Measurements from ENCODE around the gene EFCAB14. TPM values are rescaled to one million over a fixed set of nuclear protein-coding genes. Genes with fewer than 3 reads are reported as not detected.

The EFCAB14 gene
- total and polyA plus RNA-seq, 4 donors: 20.8 to 132 (median 73.4) TPM

DNA sequence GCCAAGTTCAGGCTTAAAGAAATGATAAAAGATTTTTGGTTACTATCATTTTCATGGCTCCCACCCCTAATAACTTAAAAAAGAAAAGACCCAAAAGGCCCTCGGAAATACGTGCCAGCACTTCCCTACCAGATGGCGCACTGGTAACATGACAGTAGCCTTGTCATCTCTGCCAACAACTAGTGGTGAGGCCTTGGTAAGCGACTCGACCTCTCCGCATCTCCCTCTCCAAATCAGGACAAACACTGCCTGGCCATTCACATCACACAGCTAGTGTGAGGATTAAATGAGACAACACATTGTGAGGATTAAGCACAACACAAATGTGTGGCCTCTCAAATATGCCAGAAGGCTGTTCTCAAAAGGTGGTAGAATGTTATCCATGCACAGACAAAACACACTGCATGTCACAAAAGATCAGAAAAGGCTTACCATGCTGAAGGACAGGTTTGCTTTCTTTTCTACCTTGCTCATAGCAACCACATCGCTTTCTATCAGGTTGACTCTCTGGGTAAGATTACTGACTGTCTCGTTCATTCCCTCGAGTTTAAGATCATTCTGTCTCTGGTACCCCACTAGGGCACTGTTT, 30.9 kb downstream of the EFCAB14 start:
- Histone ChIP-seq H3K9me3 (ENCODE audit: control insufficient read depth in 4 of 4, insufficient read depth in 3 of 4, low read length in 3 of 4) (no peaks in the 10 kb centered on the region), H3K27me3 (ENCODE audit: control insufficient read depth in 3 of 3, insufficient read depth in 3 of 3, low read length in 2 of 3) (no peaks in the 10 kb centered on the region), H3K36me3 (ENCODE audit: control insufficient read depth in 4 of 4, insufficient read depth in 4 of 4, low read length in 4 of 4) (peaks cover 22 to 43% (median 33%) of the 10 kb centered on the region in 4 donors), H3K9ac (ENCODE audit: insufficient read depth in 1 of 2, low read length in 2 of 2) (no peak overlapping the region), H3K4me3 (no peak overlapping the region), H3K27ac (ENCODE audit: low read depth in 1 of 2, low read length in 1 of 2) (no peak overlapping the region), H3K4me1 (ENCODE audit: control insufficient read depth in 5 of 5, insufficient read depth in 5 of 5, low read length in 5 of 5) (peaks cover 1 to 19% (median 4%) of the 10 kb centered on the region in 5 donors)
- DNase-seq: no peak
- TF ChIP-seq, protein P1, sequence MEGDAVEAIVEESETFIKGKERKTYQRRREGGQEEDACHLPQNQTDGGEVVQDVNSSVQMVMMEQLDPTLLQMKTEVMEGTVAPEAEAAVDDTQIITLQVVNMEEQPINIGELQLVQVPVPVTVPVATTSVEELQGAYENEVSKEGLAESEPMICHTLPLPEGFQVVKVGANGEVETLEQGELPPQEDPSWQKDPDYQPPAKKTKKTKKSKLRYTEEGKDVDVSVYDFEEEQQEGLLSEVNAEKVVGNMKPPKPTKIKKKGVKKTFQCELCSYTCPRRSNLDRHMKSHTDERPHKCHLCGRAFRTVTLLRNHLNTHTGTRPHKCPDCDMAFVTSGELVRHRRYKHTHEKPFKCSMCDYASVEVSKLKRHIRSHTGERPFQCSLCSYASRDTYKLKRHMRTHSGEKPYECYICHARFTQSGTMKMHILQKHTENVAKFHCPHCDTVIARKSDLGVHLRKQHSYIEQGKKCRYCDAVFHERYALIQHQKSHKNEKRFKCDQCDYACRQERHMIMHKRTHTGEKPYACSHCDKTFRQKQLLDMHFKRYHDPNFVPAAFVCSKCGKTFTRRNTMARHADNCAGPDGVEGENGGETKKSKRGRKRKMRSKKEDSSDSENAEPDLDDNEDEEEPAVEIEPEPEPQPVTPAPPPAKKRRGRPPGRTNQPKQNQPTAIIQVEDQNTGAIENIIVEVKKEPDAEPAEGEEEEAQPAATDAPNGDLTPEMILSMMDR (IDR thresholded peaks at IDR 0.05; ENCODE audit: control extremely low read depth, extremely low read depth): no peak
- no peak for ATAC-seq (ENCODE audit: insufficient read depth, low FRiP score)
- WGBS, 2 donors: 65 to 76% methylated on average over 9 of the region's 9 CpGs

DNA sequence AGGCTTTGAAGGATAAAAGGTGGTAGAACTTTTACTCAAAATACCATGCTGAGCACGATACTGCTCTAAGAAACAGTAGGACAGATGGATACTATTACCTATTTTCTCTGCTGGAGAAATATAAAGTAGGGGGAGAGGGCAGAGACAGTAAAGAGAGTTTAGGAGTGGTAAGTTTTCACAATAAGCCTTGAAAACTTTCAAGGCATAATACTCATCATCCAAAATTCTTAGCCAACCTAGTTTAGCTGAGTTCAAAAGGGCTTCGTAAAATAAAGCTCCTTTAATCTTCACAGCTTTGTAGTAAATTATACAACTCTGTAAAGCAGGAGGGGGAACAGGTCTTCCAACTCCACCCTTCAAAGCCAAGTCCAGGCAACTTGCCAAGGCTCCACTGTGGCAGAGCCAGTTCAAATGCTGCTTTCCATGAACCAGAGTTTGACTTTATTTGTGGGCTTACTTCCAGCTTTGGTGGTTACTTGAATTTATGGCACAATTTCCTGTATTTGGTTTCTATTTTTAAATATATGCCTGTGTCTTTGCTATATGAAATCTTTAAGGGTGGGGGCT, 31.7 kb downstream of the EFCAB14 start:
- DNase-seq: peak; percentile 73 to 88 (median 82)
- peaks cover 22 to 44% (median 38%) of the 10 kb centered on the region in 4 donors for H3K36me3 ChIP-seq (ENCODE audit: control insufficient read depth in 4 of 4, insufficient read depth in 4 of 4, low read length in 4 of 4)
- no peaks in the 10 kb centered on the region for H3K9me3 ChIP-seq (ENCODE audit: control insufficient read depth in 4 of 4, insufficient read depth in 3 of 4, low read length in 3 of 4)
- TF ChIP-seq, protein P1 (IDR thresholded peaks at IDR 0.05; ENCODE audit: control extremely low read depth, extremely low read depth): no peak
- H3K27ac ChIP-seq (ENCODE audit: low read depth in 1 of 2, low read length in 1 of 2): no peak overlapping the region
- H3K4me1 ChIP-seq (ENCODE audit: control insufficient read depth in 5 of 5, insufficient read depth in 5 of 5, low read length in 5 of 5): peaks cover 1 to 18% (median 4%) of the 10 kb centered on the region in 5 donors
- no peak overlapping the region for H3K9ac ChIP-seq (ENCODE audit: insufficient read depth in 1 of 2, low read length in 2 of 2)
- H3K4me3 ChIP-seq: no peak overlapping the region
- WGBS, 2 donors: 52 to 55% methylated on average over 2 of the region's 2 CpGs
- no peaks in the 10 kb centered on the region for H3K27me3 ChIP-seq (ENCODE audit: control insufficient read depth in 3 of 3, insufficient read depth in 3 of 3, low read length in 2 of 3)
- ATAC-seq (ENCODE audit: insufficient read depth, low FRiP score): no peak

DNA sequence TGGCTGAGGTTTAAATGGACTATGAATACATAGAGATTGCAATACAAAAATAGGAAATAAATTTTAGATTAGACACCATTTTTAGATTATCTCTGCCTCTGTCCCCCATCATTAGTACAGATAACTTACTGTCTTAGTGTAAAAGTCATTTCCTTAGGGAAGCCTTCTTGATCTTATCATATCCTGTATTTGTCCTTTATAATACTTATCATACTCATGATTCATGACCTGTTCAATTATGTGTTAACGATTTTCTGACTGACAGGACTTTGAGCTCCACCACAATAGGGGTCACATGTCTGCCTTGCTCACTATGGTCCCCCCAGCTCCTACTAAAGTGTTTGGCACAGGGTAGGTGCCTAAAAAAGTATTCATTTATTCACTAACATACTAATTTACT, 32.7 kb downstream of the EFCAB14 start:
- no peak overlapping the region for H3K9ac ChIP-seq (ENCODE audit: insufficient read depth in 1 of 2, low read length in 2 of 2)
- H3K4me1 ChIP-seq (ENCODE audit: control insufficient read depth in 5 of 5, insufficient read depth in 5 of 5, low read length in 5 of 5): peaks cover 0 to 14% (median 4%) of the 10 kb centered on the region in 5 donors
- TF ChIP-seq, protein P1 (IDR thresholded peaks at IDR 0.05; ENCODE audit: control extremely low read depth, extremely low read depth): no peak
- no peak overlapping the region for H3K27ac ChIP-seq (ENCODE audit: low read depth in 1 of 2, low read length in 1 of 2)
- H3K27me3 ChIP-seq (ENCODE audit: control insufficient read depth in 3 of 3, insufficient read depth in 3 of 3, low read length in 2 of 3): no peaks in the 10 kb centered on the region
- ATAC-seq (ENCODE audit: insufficient read depth, low FRiP score): no peak
- peaks cover 26 to 49% (median 37%) of the 10 kb centered on the region in 4 donors for H3K36me3 ChIP-seq (ENCODE audit: control insufficient read depth in 4 of 4, insufficient read depth in 4 of 4, low read length in 4 of 4)
- H3K4me3 ChIP-seq: no peak overlapping the region
- 17 to 33% methylated on average over 1 of the region's 1 CpG for WGBS, 2 donors
- H3K9me3 ChIP-seq (ENCODE audit: control insufficient read depth in 4 of 4, insufficient read depth in 3 of 4, low read length in 3 of 4): no peaks in the 10 kb centered on the region
- no peak for DNase-seq
